ENCODE results near the gene PRKAG2. TPM values are rescaled to one million over a fixed set of nuclear protein-coding genes. Genes with fewer than 3 reads are reported as not detected.

PRKAG2 gene
- total and polyA plus RNA-seq, 8 donors = 12.9 to 34.6 (median 18.0) TPM

DNA sequence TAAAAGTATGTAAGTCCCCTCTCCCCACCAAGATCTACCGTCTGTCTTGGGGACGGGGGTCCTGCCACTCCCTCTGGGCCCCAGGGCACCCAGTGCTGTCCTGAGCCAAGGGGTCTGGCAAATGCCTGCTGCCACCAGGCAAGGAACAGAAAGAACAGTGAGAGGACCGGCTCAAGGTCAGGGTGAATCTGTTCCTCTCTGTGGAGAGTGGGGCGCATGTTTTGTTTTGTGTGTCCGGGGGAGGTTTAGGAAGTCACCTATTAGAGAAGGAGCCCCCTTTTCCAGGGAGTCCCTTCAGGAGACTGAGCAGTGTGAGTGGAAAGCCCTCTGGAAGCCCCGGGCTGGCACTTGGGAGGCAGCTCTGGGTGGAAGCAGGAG, 198.7 kb downstream of the PRKAG2 start:
- Histone ChIP-seq H3K36me3 (peaks cover 0 to 5% of the 10 kb centered on the region in 2 donors), H3K4me1 (peaks cover 0 to 18% of the 10 kb centered on the region in 2 donors), H3K27me3 (no peaks in the 10 kb centered on the region), H3K27ac (no peak overlapping the region), H3K9me3 (no peaks in the 10 kb centered on the region), H3K4me3 (no peak overlapping the region)
- no peak for TF ChIP-seq CTCF (IDR thresholded peaks at IDR 0.05)
- ATAC-seq (no peak), DNase-seq (no peak)
- intact Hi-C loops (cut with DNase I) = no loop called here

GRCh38 chr7:151677581-151678226, 199.2 kb downstream of the PRKAG2 start:
- intact Hi-C loops (cut with DNase I) = no loop called here
- peaks cover 0 to 5% of the 10 kb centered on the region in 2 donors for H3K36me3 ChIP-seq
- peaks cover 0 to 18% of the 10 kb centered on the region in 2 donors for H3K4me1 ChIP-seq

GRCh38 chr7:151676759-151677158, 200.2 kb downstream of the PRKAG2 start:
- peak; percentile 43 for ATAC-seq
- Histone ChIP-seq H3K4me3 (no peak overlapping the region), H3K27me3 (no peaks in the 10 kb centered on the region), H3K36me3 (peaks cover 0 to 5% of the 10 kb centered on the region in 2 donors), H3K27ac (no peak overlapping the region), H3K4me1 (peaks cover 0 to 18% of the 10 kb centered on the region in 2 donors), H3K9me3 (no peaks in the 10 kb centered on the region)
- DNase-seq = no peak
- intact Hi-C loops (cut with DNase I) = no loop called here
- TF ChIP-seq CTCF (IDR thresholded peaks at IDR 0.05) = no peak

More at GRCh38 chr7:151677581-151678226, 199.2 kb downstream of the PRKAG2 start:
- no peak for DNase-seq
- TF ChIP-seq CTCF (IDR thresholded peaks at IDR 0.05) = no peak
- Histone ChIP-seq H3K27ac (no peak overlapping the region), H3K9me3 (no peaks in the 10 kb centered on the region), H3K4me3 (no peak overlapping the region), H3K27me3 (no peaks in the 10 kb centered on the region)
- ATAC-seq = no peak

DNA sequence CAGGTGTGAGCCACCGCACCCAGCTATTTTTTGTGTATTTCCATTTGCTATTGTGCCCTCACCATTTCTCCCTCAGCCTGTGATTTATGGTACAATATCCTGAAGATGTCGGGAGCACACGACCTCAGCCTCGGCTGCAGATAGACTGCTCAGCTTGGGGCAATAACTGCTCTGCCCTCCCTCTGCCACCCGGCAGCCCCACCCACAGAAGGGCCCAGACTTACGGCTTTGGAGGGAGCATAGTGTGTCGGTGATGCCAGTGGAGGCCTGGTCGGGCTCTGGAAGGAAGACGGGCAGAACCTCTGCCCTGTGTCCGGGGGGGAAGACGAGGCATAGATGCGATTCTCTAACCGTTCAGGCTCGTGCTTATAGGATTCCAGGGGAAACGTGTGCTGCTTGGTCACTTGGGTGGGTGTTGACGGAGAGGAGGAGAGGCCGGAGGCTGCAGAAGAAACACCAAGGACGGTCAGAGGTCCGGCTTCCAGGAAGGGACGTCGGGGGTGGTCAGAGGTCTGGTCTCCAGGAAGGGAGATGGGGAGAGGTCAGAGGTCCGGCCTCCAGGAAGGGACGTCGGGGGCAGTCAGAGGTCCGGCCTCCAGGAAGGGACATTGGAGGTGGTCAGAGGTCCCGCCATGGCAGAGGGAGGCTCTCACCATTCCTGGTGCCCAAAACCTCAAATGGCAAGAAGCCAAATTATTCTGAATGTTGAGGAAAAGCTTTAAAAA, 201.6 kb downstream of the PRKAG2 start:
- H3K27ac ChIP-seq = no peak overlapping the region
- ATAC-seq (no peak), DNase-seq (no peak)
- H3K9me3 ChIP-seq = no peaks in the 10 kb centered on the region
- no peaks in the 10 kb centered on the region for H3K27me3 ChIP-seq
- H3K4me1 ChIP-seq = peaks cover 0 to 14% of the 10 kb centered on the region in 2 donors
- intact Hi-C loops (cut with DNase I) = no loop called here
- H3K36me3 ChIP-seq = peaks cover 0 to 5% of the 10 kb centered on the region in 2 donors
- no peak overlapping the region for H3K4me3 ChIP-seq
- no peak for TF ChIP-seq CTCF (IDR thresholded peaks at IDR 0.05)

- ATAC-seq (no peak), DNase-seq (no peak)
- intact Hi-C loops (cut with DNase I) = no loop called here
- Histone ChIP-seq H3K36me3 (peaks cover 0 to 5% of the 10 kb centered on the region in 2 donors), H3K4me3 (no peak overlapping the region), H3K9me3 (no peaks in the 10 kb centered on the region), H3K4me1 (peaks cover 0 to 6% of the 10 kb centered on the region in 2 donors), H3K27me3 (no peaks in the 10 kb centered on the region), H3K27ac (no peak overlapping the region)
- TF ChIP-seq CTCF (IDR thresholded peaks at IDR 0.05) = no peak
Observed at GRCh38 chr7:151674161-151674920, 202.6 kb downstream of the PRKAG2 start.

All from left lung (tissue), 10 donors.